ENCODE data around the gene GET4. TPM values are rescaled to one million over a fixed set of nuclear protein-coding genes. Genes with fewer than 3 reads are reported as not detected.
A peak's percentile ranks its signal among the peaks of the same experiment; 100 is the strongest.

GET4 gene
- total RNA-seq, 1 experiment from 2014 or later, result 90.9 TPM

DNA sequence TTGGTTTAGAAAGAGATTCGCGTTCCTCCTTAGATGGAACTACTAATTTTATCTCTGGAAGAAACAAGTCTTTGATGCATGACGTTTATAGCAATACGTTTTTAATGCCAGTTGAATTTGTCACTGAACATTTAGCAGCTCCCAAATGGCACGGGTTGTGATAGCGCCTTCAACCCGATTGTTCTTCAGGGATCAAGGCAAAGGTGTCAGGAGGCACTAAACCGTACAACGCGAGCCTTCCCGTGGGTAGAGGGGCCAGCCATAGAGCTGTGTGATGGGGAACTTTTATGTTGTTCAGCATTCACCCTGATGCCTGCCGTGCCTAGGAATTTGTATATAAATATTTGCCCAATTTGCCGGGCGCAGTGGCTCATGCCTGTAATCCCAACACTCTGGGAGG is 3.4 kb downstream of the GET4 start:
- intact Hi-C loops (cut with micrococcal nuclease; ENCODE audit: unreplicated experiment) (no loop called here), in situ Hi-C loops (cut with HindIII; ENCODE audit: low pct_unique_long_range_greater_than_20kb, low sequenced_read_pairs) (no loop called here)
- H3K4me1 ChIP-seq (ENCODE audit: control insufficient read depth, insufficient read depth, low read length), result peaks cover 49% of the 10 kb centered on the region
- DNase-seq (ENCODE audit: low read depth, low spot score), result no peak
- ChIA-PET POLR2A (no interaction called here), CTCF (interaction anchor here (0.5 kb wide), 1 partner anchor 383 kb away, joined by 6 read pairs; no protein-coding TSS in a partner anchor)
- TF ChIP-seq SIN3A (IDR thresholded peaks at IDR 0.05; ENCODE audit: borderline replicate concordance, insufficient read depth, low read depth, low read length) (no peak), TCF7L2 (IDR thresholded peaks at IDR 0.05; ENCODE audit: low read depth, low read length) (no peak), POLR2AphosphoS5 (IDR thresholded peaks at IDR 0.05; ENCODE audit: low read depth, low read length) (no peak)
- no peaks in the 10 kb centered on the region; the same call in 1 of the 2 replicates for H3K36me3 ChIP-seq (ENCODE audit: control insufficient read depth, insufficient read depth, low read length)
- BruUV-seq (replicated peaks), result no TSS peak
- ATAC-seq, result no peak
- no peaks in the 10 kb centered on the region for H3K27me3 ChIP-seq (ENCODE audit: control insufficient read depth, insufficient read depth, low read length)
- H3K4me3 ChIP-seq (ENCODE audit: low read depth in 2 of 2, low read length in 2 of 2), result no peak overlapping the region
- H3K9me3 ChIP-seq (ENCODE audit: control insufficient read depth, insufficient read depth, low read depth, low read length), result no peaks in the 10 kb centered on the region
- no peak overlapping the region for H3K27ac ChIP-seq (ENCODE audit: low read length)

DNA sequence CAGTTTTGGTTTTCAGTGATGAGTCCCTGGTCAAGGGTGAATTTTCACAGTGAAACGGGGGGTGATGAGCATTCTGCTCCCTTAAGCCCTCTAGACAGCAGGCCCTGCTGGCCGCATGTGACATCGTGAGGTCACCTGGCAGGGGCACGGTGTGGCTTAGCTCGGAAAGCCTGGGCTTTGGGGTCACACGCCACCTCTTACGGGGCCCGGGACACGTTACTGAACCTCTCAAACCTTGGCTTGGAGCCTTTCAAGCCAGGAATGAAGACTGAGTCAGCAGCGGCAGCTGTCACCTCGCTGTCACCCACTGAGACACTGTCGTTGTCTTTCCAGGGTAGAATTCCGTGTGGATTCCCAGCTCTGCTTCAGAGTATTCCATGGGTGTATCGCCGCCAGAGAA is 4.1 kb downstream of the GET4 start:
- no peak for TF ChIP-seq POLR2AphosphoS5 (IDR thresholded peaks at IDR 0.05; ENCODE audit: low read depth, low read length)
- TF ChIP-seq, protein P1, sequence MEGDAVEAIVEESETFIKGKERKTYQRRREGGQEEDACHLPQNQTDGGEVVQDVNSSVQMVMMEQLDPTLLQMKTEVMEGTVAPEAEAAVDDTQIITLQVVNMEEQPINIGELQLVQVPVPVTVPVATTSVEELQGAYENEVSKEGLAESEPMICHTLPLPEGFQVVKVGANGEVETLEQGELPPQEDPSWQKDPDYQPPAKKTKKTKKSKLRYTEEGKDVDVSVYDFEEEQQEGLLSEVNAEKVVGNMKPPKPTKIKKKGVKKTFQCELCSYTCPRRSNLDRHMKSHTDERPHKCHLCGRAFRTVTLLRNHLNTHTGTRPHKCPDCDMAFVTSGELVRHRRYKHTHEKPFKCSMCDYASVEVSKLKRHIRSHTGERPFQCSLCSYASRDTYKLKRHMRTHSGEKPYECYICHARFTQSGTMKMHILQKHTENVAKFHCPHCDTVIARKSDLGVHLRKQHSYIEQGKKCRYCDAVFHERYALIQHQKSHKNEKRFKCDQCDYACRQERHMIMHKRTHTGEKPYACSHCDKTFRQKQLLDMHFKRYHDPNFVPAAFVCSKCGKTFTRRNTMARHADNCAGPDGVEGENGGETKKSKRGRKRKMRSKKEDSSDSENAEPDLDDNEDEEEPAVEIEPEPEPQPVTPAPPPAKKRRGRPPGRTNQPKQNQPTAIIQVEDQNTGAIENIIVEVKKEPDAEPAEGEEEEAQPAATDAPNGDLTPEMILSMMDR (IDR thresholded peaks at IDR 0.05), result no peak
- TF ChIP-seq, protein P2, sequence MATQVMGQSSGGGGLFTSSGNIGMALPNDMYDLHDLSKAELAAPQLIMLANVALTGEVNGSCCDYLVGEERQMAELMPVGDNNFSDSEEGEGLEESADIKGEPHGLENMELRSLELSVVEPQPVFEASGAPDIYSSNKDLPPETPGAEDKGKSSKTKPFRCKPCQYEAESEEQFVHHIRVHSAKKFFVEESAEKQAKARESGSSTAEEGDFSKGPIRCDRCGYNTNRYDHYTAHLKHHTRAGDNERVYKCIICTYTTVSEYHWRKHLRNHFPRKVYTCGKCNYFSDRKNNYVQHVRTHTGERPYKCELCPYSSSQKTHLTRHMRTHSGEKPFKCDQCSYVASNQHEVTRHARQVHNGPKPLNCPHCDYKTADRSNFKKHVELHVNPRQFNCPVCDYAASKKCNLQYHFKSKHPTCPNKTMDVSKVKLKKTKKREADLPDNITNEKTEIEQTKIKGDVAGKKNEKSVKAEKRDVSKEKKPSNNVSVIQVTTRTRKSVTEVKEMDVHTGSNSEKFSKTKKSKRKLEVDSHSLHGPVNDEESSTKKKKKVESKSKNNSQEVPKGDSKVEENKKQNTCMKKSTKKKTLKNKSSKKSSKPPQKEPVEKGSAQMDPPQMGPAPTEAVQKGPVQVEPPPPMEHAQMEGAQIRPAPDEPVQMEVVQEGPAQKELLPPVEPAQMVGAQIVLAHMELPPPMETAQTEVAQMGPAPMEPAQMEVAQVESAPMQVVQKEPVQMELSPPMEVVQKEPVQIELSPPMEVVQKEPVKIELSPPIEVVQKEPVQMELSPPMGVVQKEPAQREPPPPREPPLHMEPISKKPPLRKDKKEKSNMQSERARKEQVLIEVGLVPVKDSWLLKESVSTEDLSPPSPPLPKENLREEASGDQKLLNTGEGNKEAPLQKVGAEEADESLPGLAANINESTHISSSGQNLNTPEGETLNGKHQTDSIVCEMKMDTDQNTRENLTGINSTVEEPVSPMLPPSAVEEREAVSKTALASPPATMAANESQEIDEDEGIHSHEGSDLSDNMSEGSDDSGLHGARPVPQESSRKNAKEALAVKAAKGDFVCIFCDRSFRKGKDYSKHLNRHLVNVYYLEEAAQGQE (IDR thresholded peaks at IDR 0.05; ENCODE audit: insufficient read depth in 1 of 2, low read depth in 2 of 2, low read length in 1 of 2), result no peak
- TF ChIP-seq TCF7L2 (IDR thresholded peaks at IDR 0.05; ENCODE audit: low read depth, low read length), result no peak
- no peak for TF ChIP-seq SIN3A (IDR thresholded peaks at IDR 0.05; ENCODE audit: borderline replicate concordance, insufficient read depth, low read depth, low read length)
- BruUV-seq (replicated peaks), result TSS peak; percentile 82
- intact Hi-C loops (cut with micrococcal nuclease; ENCODE audit: unreplicated experiment) (no loop called here), in situ Hi-C loops (cut with HindIII; ENCODE audit: low pct_unique_long_range_greater_than_20kb, low sequenced_read_pairs) (no loop called here)
- Histone ChIP-seq H3K36me3 (ENCODE audit: control insufficient read depth, insufficient read depth, low read length) (no peaks in the 10 kb centered on the region; the same call in 1 of the 2 replicates), H3K4me1 (ENCODE audit: control insufficient read depth, insufficient read depth, low read length) (peaks cover 45% of the 10 kb centered on the region), H3K4me3 (ENCODE audit: low read depth in 2 of 2, low read length in 2 of 2) (no peak overlapping the region), H3K27me3 (ENCODE audit: control insufficient read depth, insufficient read depth, low read length) (no peaks in the 10 kb centered on the region), H3K9me3 (ENCODE audit: control insufficient read depth, insufficient read depth, low read depth, low read length) (no peaks in the 10 kb centered on the region), H3K27ac (ENCODE audit: low read length) (no peak overlapping the region)
- POLR2A ChIA-PET, result no interaction called here
- no peak for ATAC-seq
- CTCF ChIA-PET, result no interaction called here
- no peak for DNase-seq (ENCODE audit: low read depth, low spot score)

DNA sequence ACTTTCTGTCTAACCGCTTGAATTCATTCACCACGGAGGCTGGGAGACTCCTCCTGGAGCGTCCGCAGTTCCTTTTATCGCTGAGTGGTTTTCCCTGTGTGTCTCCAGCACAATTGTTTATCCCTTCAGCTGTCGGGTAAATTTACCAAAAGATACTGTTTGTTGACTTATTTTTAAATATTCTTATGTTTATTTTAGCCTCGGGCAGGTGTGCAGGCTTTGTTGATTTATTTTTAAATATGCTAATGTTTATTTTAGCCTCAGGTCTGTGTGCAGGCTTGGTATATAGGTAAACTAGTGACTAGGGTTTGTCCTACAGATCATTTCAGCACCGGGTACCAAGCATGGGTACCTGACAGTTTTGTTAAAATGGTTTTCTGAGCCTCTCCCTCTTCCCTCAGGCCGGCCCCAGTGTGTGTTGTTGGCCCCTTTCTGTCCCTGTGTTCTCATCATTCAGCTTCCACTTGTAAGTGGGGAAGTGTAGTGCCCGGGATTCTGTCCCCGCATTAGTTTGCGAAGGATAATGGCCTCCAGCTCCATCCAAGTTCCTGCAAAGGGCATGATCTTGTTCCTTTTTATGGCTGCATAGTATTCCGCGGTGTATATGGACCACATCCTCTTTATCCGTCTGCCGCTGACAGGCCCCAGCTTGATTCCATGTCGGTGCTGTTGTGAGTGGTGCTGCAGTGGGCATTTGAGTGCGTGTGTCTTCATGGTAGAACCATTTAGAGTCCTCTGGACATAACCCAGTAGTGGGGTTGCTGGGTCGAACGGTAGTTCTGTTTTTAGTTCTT is 5.3 kb downstream of the GET4 start:
- Histone ChIP-seq H3K27ac (ENCODE audit: low read length) (no peak overlapping the region), H3K4me3 (ENCODE audit: low read depth in 2 of 2, low read length in 2 of 2) (no peak overlapping the region), H3K27me3 (ENCODE audit: control insufficient read depth, insufficient read depth, low read length) (no peaks in the 10 kb centered on the region), H3K4me1 (ENCODE audit: control insufficient read depth, insufficient read depth, low read length) (peaks cover 45% of the 10 kb centered on the region), H3K36me3 (ENCODE audit: control insufficient read depth, insufficient read depth, low read length) (no peaks in the 10 kb centered on the region; the same call in 1 of the 2 replicates), H3K9me3 (ENCODE audit: control insufficient read depth, insufficient read depth, low read depth, low read length) (no peaks in the 10 kb centered on the region)
- CTCF ChIA-PET, result no interaction called here
- POLR2A ChIA-PET, result no interaction called here
- DNase-seq (ENCODE audit: low read depth, low spot score), result no peak
- in situ Hi-C loops (cut with HindIII; ENCODE audit: low pct_unique_long_range_greater_than_20kb, low sequenced_read_pairs) (no loop called here), intact Hi-C loops (cut with micrococcal nuclease; ENCODE audit: unreplicated experiment) (no loop called here)
- no peak for ATAC-seq
- no TSS peak for BruUV-seq (replicated peaks)
- TF ChIP-seq, protein P2 (IDR thresholded peaks at IDR 0.05; ENCODE audit: insufficient read depth in 1 of 2, low read depth in 2 of 2, low read length in 1 of 2), result no peak
- TF ChIP-seq POLR2AphosphoS5 (IDR thresholded peaks at IDR 0.05; ENCODE audit: low read depth, low read length), result no peak
- TF ChIP-seq, protein P1 (IDR thresholded peaks at IDR 0.05), result no peak
- TF ChIP-seq TCF7L2 (IDR thresholded peaks at IDR 0.05; ENCODE audit: low read depth, low read length), result no peak
- no peak for TF ChIP-seq SIN3A (IDR thresholded peaks at IDR 0.05; ENCODE audit: borderline replicate concordance, insufficient read depth, low read depth, low read length)

Data from Panc1 (cell line).